GM20431 (cell line): ENCODE data around the gene CAMK1D.

Source experiments
- in situ Hi-C: fragments of 300-500 bp; cut with MseI, MboI; formaldehyde crosslinking; loops from one replicate; pipeline ENCODE4 v1.15.0; 2020; ENCODE audit warnings: low sequenced_read_pairs; ENCODE audit not compliant: unreplicated experiment

The CAMK1D gene

GRCh38 chr10:12811826-12812225, 462.5 kb downstream of the CAMK1D start:
- in situ Hi-C loops, result no loop called here

GRCh38 chr10:12812571-12812970, 463.2 kb downstream of the CAMK1D start:
- in situ Hi-C loops, result no loop called here

DNA sequence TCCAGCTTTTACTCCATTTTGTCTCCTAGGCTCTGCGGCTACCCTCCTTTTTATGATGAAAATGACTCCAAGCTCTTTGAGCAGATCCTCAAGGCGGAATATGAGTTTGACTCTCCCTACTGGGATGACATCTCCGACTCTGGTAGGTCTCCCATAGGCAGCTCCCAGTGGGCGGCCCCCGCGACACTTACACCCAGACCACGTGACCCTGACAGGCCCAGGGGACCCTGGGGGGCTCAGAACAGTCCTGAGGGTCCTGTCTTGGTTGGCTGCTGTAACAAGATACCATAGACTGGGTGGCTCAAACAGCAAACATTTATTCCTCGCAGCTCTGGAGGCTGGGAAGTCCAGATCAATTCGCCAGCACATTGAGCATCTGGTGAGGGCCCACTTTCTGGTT, 464.8 kb downstream of the CAMK1D start:
- in situ Hi-C loops, result no loop called here

- in situ Hi-C loops, result no loop called here
These were observed 469.7 kb downstream of the CAMK1D start for GRCh38 chr10:12819071-12819470.

DNA sequence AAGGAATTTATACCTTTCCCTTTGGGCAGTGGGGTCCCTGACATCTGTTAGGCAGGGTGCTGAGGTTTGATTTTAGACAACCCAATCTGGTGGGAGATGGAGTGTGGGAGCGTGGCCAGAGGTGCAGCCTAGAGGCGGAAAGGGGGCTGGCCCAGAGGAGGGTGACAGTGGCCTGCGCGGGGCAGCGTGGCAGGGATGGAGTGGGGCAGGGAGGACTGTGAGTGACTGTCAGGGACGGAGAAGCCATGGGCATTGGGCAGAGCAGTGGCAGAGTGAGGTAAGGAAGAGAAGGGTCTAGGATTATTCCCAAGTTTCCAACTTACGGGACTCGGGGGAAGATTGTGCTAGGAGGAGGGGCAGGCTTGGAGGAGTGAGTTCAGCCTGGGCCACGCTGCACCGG, 470.3 kb downstream of the CAMK1D start:
- in situ Hi-C loops, result no loop called here

DNA sequence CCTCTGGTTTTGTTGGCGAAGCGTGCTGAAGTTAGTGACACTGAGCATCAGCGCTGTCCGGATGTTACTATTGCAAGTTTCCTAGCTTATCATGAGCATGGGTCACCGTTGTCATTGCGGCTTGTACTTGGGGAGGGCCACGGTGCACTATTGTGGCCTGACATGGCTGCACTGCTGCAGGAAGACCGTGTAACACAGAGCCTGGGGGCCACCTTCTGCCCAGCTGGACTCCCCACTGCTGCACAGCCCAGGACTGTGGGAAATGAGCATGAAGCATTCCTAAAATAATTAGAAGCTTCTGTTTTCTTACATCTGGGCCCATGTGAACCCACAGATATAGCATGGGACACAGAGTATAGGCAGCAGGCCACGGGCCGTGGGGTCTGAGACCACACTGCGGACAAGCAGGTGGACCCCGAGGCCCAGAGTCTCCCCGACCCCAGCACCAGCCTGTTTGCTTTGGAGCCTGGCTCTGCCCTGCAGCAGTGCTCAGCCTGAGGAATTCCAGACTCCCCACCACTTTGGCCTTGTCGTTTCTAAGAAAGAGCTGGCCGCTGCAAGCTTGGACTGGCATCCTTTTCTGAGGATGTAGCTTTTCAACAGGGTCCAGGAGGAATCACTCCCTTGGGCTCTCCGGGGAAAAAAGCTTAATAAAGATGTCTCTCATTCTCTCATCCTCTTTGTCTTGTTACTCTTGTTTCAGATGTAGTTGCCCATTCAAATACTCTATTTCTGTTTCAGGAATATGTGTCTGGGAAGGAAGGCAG, 473.0 kb downstream of the CAMK1D start:
- in situ Hi-C loops, result no loop called here

GRCh38 chr10:12822893-12823170, 473.5 kb downstream of the CAMK1D start:
- in situ Hi-C loops, result no loop called here

DNA sequence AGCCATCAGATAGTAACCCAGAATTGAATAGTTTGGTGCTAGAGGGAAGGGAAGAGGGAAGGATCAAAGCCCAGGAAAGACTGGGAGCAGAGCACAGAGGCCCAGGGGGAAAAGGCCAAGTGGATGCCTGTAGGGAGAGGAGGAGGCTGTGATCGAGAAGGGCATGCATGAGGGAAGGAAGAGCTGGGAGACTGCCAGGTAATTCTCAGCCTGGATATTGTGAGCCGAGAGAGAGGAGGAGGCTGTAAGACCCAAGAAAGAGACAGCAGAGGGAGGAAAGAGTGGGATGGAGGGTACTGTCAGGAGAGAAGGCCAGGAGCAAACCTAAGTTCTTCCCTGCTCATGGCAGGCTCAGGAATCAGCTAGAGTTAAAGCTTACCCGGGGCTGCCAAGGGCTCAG, 474.0 kb downstream of the CAMK1D start:
- in situ Hi-C loops, result no loop called here

- in situ Hi-C loops, result no loop called here
These were observed 476.0 kb downstream of the CAMK1D start for GRCh38 chr10:12825260-12825849.

DNA sequence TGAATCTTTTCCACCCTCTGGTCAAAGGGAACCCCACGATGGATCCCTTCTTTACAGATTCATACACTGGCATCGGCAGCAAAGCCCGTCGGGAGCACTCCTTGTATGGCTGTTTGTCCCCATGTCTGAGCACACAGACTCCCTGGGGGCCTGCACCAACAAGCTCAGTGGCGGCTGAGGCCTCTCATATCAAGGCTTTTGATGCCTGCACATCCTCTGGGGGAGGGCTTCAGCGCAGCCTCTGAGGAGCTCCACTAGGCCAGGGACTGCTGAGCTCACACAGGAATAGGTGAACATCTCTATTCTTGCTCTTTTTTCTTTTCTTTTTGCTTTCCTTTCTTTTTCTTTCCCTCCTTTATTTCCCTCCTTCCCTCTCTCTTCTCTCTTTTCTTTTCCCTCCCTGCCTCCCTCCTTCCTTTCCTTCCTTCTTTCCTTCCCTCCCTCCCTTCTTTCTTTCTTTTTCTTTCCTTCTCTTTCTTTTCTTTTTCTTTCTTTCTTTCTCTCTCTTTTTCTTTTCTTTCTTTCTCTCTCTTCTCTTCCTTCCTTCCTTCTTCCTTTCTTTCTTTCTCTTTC, 477.5 kb downstream of the CAMK1D start:
- in situ Hi-C loops, result no loop called here

- in situ Hi-C loops, result no loop called here
These were observed 479.4 kb downstream of the CAMK1D start for GRCh38 chr10:12828736-12829135.

- in situ Hi-C loops, result no loop called here
These were observed 480.6 kb downstream of the CAMK1D start for GRCh38 chr10:12829831-12830390.

- in situ Hi-C loops, result no loop called here
These were observed 482.7 kb downstream of the CAMK1D start for GRCh38 chr10:12832096-12832495.

DNA sequence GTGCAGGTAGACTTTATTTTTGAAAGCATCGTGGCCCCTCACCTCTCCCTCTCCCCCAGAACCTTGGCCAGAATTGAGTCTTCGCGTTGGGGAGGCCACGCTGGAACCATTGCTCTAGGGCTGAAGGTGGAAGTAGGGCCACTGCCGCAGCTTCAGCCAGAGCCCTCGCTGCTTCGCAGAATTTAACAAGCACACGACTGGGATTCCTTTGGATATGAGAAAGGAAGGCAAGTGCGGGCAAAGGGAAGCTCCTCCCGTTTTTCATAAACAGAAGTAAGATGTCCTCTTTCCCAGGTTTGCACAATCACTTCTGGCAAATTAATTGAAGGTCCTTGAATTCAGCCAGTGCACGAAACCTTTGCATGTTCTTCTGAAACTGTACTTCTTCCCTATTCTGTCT, 484.1 kb downstream of the CAMK1D start:
- in situ Hi-C loops, result no loop called here

GRCh38 chr10:12834116-12834665, 484.8 kb downstream of the CAMK1D start:
- in situ Hi-C loops, result no loop called here

DNA sequence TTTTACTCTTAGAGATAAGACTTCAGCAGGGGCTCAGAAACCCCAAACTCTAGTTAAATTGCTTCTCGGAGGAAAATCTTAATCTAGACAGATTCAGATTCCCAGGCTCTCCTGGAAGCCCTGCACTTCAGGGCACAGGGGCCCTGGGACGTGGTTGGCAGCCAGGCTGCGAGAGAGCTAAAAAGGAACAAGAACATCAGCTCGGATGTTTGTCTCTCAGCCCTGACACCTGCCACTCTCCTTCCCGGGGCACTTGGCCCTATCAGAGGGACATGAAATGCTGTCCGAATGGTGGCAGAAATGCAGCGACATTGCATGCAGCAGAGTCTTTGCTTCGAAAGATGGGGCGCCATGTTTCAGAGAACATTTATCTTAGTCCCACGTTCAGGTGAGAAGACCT, 485.4 kb downstream of the CAMK1D start:
- in situ Hi-C loops, result no loop called here

- in situ Hi-C loops, result no loop called here
These were observed 486.4 kb downstream of the CAMK1D start for GRCh38 chr10:12835709-12836108.

DNA sequence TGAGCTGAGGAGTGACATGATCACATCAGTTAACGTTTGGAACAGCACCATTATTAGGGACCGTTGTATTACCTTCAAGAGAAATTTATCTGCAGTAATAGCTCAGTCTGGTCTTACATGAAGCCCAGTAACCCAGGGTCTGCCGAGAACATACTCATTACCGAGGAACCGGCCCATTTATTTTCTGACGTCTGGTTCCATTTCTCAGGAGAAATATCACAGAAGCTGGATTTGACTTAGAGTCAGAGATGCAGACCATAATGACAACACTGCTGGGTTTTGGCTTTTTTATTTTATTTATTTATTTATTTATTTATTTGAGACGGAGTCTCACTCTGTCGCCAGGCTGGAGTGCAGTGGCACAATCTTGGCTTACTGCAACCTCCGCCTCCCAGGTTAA, 489.0 kb downstream of the CAMK1D start:
- in situ Hi-C loops, result no loop called here

DNA sequence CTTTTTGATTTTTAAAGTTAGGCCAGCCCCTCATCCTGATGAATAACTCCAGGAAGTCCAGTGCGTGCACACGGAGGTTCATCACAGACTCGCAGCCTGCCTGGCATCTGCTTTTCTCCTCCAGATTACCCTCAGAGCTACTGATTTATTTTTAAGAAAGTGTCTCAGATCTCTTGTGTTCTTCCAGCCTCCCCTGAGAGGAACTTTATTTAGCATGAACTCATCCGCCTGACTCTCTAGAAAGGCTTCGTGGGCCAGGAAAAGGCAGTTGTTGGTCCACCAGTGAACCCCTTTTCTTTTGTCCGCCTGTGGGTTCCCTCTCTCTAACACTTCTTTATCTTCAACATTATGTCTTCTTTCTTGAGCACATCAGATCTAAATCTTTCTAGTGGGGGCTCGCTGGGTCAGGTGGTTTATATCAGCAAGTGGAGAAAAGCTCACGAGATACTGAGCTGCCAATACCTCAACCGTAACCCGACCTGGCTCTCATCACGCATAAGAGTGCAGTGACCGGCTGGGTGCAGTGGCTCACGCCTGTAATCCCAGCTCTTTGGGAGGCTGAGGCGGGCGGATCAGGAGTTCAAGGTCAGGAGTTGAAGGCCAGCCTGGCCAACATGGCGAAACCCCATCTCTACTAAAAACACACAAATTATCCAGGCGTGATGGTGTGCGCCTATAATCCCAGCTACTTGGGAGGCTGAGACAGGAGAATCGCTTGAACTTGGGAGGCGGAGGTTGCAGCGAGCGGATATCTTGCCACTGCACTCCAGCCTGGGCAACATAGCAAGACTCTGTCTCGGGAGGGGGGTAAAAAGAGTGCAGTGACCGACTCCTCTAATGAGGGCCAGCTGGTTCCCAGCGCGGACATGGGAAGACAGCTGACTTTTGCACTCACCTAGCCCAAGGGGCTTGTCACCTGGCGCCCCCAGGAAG, 489.9 kb downstream of the CAMK1D start:
- in situ Hi-C loops, result no loop called here

DNA sequence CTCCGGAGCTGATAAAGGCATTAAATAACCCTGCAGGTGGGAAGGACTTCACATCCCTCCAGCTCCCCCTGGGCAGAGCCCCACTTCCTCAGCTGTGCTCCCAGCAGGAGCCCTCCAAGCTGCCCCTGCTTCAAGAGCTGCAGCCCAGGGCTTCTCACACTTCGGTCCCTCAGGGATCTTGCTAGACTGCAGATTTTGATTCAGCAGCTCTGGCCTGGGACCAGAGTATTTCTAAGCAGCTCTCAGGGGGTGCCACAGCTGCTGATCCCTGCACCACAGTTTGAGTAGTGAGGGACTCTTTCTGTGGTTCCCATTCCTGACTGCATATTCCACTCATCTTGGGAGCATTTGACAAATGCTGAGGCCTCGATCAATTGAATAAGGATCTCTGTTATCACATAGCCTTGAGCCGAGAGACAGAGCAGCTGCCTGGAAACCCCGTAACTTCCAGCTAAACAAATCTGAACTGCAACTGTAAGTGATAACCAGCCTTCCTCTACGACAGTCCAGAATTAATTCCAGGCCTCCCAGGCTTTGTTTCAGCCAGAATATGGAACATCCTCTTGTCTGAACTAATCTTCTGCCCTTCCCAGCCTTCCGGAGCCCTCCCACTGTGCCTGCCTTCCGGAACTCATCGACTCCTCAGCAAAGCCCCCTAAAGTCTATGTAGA, 490.7 kb downstream of the CAMK1D start:
- in situ Hi-C loops, result no loop called here
